Peyer's patch (tissue), 4 donors: ENCODE data around the gene STPG1.

Experiments used
- POLR2A ChIP-seq, 2 donors: fragments of 450-650 bp; IDR thresholded peaks; one replicate each; pipeline ENCODE4 v1.5.1; 2017; ENCODE audit warnings: antibody characterized with exemption in 2 of 2, mild to moderate bottlenecking in 2 of 2, moderate library complexity in 2 of 2
- TF ChIP-seq, protein P1 (sequence below), 6 experiments: fragments of 450-650 bp in 4 of 6; fragments of 200-600 bp in 2 of 6; sonication (generic) in 1 of 6; IDR thresholded peaks; one replicate each; pipeline ENCODE4 v1.5.1; 2017 to 2019; ENCODE audit warnings: antibody characterized with exemption in 6 of 6, mild to moderate bottlenecking in 3 of 6, moderate library complexity in 1 of 6

DNA sequence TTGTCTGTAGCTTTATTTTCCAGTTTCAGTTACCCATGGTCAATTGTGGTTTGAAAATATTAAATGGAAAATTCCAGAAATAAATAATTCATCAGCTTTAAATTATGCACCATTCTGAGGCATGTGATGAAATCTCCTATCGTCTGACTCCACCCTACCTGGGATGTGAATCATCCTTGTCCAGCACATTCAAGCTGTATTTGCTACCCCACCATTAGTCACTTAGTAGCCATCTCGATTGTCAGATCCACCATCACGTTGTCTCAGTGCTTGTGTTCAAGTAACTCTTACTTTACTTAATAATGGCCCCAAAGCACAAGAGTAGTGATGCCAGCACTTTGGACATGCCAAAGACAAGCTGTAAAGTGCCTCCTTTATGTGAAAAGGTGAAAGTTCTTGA lies 4.0 kb downstream of the STPG1 start:
- TF ChIP-seq POLR2A (IDR thresholded peaks at IDR 0.05): no peak
- TF ChIP-seq, protein P1, sequence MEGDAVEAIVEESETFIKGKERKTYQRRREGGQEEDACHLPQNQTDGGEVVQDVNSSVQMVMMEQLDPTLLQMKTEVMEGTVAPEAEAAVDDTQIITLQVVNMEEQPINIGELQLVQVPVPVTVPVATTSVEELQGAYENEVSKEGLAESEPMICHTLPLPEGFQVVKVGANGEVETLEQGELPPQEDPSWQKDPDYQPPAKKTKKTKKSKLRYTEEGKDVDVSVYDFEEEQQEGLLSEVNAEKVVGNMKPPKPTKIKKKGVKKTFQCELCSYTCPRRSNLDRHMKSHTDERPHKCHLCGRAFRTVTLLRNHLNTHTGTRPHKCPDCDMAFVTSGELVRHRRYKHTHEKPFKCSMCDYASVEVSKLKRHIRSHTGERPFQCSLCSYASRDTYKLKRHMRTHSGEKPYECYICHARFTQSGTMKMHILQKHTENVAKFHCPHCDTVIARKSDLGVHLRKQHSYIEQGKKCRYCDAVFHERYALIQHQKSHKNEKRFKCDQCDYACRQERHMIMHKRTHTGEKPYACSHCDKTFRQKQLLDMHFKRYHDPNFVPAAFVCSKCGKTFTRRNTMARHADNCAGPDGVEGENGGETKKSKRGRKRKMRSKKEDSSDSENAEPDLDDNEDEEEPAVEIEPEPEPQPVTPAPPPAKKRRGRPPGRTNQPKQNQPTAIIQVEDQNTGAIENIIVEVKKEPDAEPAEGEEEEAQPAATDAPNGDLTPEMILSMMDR (IDR thresholded peaks at IDR 0.05): no peak
